NB4 (cell line): Measurements from ENCODE around the gene MMRN1.

ENCODE experiments used
- CTCF ChIP-seq: IDR thresholded peaks from one replicate; pipeline ENCODE4 v1.5.1; 2012; ENCODE audit warnings: low read depth, low read length
- MYC ChIP-seq: IDR thresholded peaks from 2 replicates; pipeline ENCODE4 v1.6.1; 2011; ENCODE audit warnings: low read depth, low read length
- POLR2A ChIP-seq: IDR thresholded peaks from 2 replicates; pipeline ENCODE4 v1.6.1; 2011; ENCODE audit warnings: mild to moderate bottlenecking; ENCODE audit not compliant: insufficient read length; ENCODE audit errors: extremely low read depth

GRCh38 chr4:89899152-89899551 is 4.5 kb downstream of the MMRN1 start:
- TF ChIP-seq CTCF (no peak), POLR2A (no peak), MYC (no peak)
